Skeletal muscle tissue (tissue), 4 donors: ENCODE data around the gene GATAD2B. TPM values are rescaled to one million over a fixed set of nuclear protein-coding genes. Genes with fewer than 3 reads are reported as not detected.
A peak's percentile ranks its signal among the peaks of the same experiment; 100 is the strongest.

ENCODE experiments used
- H3K27ac ChIP-seq: one replicate; pipeline ENCODE4 v1.7.0; 2013; ENCODE audit warnings: mild to moderate bottlenecking, low read depth, low read length, inconsistent platforms
- H3K27me3 ChIP-seq, 3 donors: one replicate each; pipeline ENCODE4 v1.7.0; 2013; ENCODE audit warnings: low read length in 3 of 3; ENCODE audit not compliant: control insufficient read depth in 3 of 3, insufficient read depth in 3 of 3
- H3K36me3 ChIP-seq, 3 donors: one replicate each; pipeline ENCODE4 v1.7.0; 2013; ENCODE audit warnings: low read length in 3 of 3; ENCODE audit not compliant: control insufficient read depth in 3 of 3, insufficient read depth in 3 of 3
- H3K4me1 ChIP-seq, 3 donors: one replicate each; pipeline ENCODE4 v1.7.0; 2013; ENCODE audit warnings: low read length in 3 of 3, mild to moderate bottlenecking in 3 of 3; ENCODE audit not compliant: control insufficient read depth in 3 of 3, insufficient read depth in 3 of 3
- H3K4me3 ChIP-seq, 3 donors: one replicate each; pipeline ENCODE4 v1.7.0; 2013; ENCODE audit warnings: low read length in 3 of 3
- H3K9ac ChIP-seq, 3 donors: one replicate each; pipeline ENCODE4 v1.7.0; 2013; ENCODE audit warnings: low read length in 3 of 3, mild to moderate bottlenecking in 3 of 3, moderate library complexity in 2 of 3, low read depth in 1 of 3
- H3K9me3 ChIP-seq, 3 donors: one replicate each; pipeline ENCODE4 v1.7.0; 2013; ENCODE audit warnings: low read length in 3 of 3; ENCODE audit not compliant: control insufficient read depth in 3 of 3
- total RNA-seq: library from RNA; depleted of rRNA; stranded (reverse); fragments of >200 nt; gene quantifications from one replicate; pipeline ENCODE4 v1.2.3, GENCODE V29; 2014
- donor health status: Osteomylitis.

The GATAD2B gene
- total RNA-seq, 1 donor from 2014 or later: 6.3 TPM

DNA sequence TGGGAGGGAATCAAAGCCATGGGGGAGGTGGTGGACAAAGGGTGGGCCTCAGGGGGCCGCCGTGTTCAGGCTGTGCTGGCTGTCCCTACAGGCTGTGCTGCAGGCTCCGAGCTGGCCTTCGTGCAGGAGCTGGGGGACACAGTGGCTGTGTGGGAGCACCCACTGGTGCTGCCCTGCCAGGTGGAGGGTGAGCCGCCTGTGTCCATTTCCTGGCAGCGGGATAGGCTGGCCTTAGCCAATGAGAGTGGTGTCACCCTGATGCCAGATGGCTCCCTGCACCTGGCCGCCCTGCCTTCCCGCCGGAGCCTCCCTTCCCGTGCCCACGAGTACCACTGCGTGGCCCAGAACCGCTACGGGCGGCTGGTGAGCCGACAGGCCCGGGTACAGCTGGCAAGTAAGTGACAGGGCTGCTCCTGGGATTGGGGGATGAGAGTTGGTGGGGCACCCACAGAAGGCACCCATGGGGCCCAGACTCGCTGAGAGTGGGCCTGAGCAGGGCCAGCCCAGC lies 127.4 kb downstream of the GATAD2B start:
- Histone ChIP-seq H3K4me3 (no peak overlapping the region), H3K9ac (no peak overlapping the region), H3K9me3 (no peaks in the 10 kb centered on the region), H3K4me1 (peaks cover 4 to 13% (median 8%) of the 10 kb centered on the region in 3 donors), H3K27ac (no peak overlapping the region), H3K27me3 (no peaks in the 10 kb centered on the region), H3K36me3 (peaks cover 0 to 2% (median 0%) of the 10 kb centered on the region in 3 donors)

DNA sequence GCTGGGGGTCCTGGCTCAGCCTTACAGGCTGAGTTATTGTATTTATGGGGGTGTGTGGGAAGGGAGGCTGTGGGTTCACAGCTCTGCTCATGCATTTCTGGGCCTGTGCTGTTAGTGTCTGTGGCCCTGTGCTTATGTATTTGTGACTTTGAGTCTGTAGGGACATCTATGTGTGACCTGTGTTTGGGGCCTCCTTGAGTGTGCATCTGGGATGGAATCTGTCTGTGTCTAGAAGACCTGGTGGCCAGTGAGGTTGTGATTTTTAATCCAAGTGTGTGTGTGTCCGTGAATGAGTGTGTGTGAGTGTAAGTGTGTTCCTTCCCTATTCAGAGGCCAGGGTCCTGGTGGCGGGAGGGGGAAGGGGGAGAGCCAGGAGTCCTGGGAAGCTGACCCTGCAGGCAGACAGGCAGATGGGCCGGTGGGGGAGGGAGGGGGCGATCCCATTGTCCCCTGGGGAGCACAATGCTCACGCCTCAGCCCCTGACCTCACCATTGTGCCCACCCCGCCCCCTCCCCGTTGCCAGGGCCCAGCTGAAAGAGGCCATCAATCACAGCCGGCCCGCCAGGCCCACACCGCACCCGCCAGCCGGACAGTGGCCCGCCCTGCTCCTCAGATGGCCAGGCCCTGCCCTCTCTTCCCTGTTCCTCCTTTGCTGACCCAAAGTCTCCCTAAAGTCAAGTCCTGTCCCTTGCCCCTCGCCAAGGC lies 128.0 kb downstream of the GATAD2B start:
- Histone ChIP-seq H3K9ac (no peak overlapping the region), H3K36me3 (peaks cover 0 to 2% (median 0%) of the 10 kb centered on the region in 3 donors), H3K27ac (no peak overlapping the region), H3K4me3 (no peak overlapping the region), H3K27me3 (no peaks in the 10 kb centered on the region), H3K9me3 (no peaks in the 10 kb centered on the region), H3K4me1 (peaks cover 9 to 20% (median 13%) of the 10 kb centered on the region in 3 donors)

DNA sequence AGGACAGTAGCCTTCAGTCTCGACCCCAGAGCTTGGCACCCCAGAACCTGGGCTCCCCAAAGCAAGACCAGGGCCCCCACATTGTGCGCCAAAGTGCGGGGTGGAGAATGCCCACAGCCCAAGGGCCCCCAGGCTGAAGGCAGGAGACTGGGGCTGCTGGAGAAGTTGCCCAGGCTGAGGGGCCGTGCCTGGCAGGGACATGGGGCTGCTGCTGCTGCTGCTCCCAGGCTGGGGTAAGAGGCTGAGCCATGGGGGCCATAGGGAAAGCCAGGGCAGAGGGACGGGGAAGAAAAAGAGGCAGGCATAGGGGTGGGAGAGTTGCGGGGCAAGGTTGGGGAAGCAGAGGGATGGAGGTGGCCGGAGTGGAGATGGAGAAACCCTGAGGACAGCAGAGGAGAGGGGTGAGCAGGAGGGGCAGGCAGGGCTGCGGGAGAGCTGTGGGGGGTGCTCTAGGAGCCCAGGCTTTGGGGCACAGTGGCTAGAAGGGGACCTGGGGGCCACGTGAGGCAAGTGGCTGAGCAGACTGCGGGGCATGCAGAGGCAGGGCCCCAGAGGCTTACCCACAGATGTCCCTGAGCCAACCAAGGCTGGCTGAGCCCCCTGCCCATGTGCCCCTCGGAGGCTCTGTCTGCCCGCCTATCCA lies 128.7 kb downstream of the GATAD2B start:
- H3K27me3 ChIP-seq: no peaks in the 10 kb centered on the region
- H3K4me3 ChIP-seq: no peak overlapping the region
- no peak overlapping the region for H3K27ac ChIP-seq
- H3K4me1 ChIP-seq: peaks cover 15 to 26% (median 20%) of the 10 kb centered on the region in 3 donors
- H3K9ac ChIP-seq: no peak overlapping the region
- no peaks in the 10 kb centered on the region for H3K9me3 ChIP-seq
- H3K36me3 ChIP-seq: no peaks in the 10 kb centered on the region

DNA sequence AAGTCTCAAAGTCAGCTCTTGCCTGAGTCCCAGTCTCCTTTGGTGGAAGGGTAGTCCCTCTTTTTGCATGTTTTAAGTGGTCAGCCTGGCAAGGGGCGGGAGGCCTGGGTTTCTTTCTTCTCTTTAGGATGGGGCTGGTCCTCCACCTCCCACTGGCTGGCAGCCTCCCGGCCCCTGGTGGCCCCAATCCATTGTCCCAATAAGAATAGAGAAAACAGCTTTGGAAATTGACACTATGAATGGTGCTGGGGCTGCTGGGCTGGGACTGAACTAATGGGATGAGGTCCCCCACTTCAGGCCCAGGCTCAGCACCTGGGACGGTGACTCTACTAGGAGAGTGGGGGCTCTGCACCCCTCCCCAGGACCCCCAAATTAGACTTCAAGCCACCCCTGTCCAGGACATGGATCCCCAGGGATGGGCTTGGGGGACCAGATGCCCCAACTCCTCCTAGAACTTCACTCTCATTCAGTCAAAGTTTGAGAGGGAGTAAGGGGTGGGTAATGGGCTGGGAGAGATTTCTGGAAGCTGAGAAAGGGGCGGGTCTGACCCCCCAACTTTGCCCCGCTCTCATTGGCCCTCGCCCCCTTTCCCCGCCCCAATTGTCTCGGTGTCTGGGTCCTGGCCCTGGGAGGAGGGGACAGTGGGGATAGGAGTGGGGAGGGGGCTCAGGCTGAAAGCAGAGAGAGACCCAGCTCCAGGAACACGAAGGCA lies 129.4 kb downstream of the GATAD2B start:
- peaks cover 15 to 27% (median 20%) of the 10 kb centered on the region in 3 donors for H3K4me1 ChIP-seq
- no peak overlapping the region for H3K9ac ChIP-seq
- H3K9me3 ChIP-seq: no peaks in the 10 kb centered on the region
- H3K4me3 ChIP-seq: no peak overlapping the region
- H3K27me3 ChIP-seq: no peaks in the 10 kb centered on the region
- H3K36me3 ChIP-seq: no peaks in the 10 kb centered on the region
- no peak overlapping the region for H3K27ac ChIP-seq

DNA sequence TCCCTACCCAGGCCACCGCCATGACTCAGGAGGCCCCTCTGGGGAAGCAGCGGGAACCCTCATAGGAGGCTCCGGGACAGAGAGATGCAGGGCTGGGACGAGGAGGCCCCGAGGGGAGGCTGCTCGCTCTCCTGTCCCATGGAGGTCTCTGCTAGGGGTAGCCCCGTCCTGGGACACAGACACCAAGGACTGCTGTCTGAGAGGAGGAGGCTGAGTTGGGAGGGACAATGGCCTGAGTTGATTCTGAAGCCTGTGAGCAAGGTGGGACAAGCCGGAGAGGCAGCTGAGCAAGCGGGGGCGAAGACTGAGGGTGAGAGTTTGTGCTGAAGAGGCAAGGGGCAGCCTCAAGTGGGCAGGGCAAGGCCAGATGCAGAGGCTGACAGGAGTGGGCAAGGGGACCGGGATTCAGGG lies 130.1 kb downstream of the GATAD2B start:
- Histone ChIP-seq H3K27ac (no peak overlapping the region), H3K36me3 (no peaks in the 10 kb centered on the region), H3K4me1 (peaks cover 15 to 27% (median 20%) of the 10 kb centered on the region in 3 donors)

DNA sequence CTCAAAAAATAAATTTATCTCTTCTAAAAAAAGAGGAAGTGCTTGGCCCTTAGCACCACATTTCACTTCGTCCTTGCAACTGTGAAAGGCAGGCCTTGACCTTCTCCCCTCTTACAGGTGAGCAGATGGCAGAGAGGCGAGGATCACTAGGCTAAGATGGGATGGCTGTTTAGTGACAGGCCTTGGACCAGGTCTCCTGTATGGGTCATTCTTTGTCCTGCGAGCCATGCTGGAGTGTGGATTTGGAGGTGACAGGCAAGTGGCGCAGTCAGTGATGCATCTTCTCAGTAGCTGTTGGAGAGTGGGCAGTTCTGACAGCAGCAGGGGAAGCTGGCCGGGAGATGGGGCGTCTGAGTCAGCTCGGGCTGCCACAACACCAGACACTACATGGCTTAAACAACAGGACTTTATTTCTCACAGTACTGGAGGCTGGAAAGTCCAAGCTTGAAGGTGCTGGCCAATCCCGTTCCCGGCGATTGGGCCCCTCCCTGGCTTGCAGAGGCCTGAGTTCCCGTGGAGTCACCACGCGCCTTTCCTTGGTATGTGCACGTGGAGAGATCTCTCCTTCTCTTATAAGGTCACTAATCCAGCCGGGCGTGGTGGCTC lies 131.0 kb downstream of the GATAD2B start:
- H3K4me3 ChIP-seq: no peak overlapping the region

More for the DNA sequence above, 130.1 kb downstream of the GATAD2B start:
- no peaks in the 10 kb centered on the region for H3K9me3 ChIP-seq
- H3K9ac ChIP-seq: no peak overlapping the region
- no peak overlapping the region for H3K4me3 ChIP-seq
- no peaks in the 10 kb centered on the region for H3K27me3 ChIP-seq

DNA sequence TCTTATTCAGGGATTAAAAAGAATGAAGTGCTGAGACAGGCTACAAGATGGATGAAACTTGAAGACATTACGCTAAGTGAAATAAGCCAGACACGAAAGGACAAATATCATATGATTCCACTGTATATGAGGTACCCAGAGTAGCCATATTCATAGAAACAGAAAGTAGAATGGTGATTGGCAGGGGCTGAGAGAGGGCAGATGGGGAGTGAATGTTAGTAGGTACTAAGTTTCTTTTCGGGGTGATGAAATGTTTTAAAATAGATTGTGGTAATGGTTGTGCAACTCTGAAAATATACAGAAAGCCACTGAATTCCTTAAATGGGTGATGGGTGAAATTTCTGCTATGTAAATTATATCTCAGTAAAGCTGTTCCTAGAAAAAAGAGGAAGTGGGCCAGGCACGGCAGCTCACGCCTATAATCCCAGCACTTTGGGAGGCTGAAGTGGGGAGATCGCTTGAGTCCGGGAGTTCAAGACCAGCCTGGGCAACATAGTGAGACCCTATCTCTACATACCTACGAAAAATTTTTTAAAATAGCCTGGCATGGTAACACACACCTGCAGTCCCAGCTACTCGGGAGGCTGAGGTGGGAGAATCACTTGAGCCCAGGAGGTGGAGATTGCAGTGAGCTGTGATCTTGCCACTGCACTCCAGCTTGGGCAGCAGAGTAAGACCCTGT lies 131.7 kb downstream of the GATAD2B start:
- peak overlapping the region; percentile 33 to 71 (median 65) for H3K4me3 ChIP-seq

More for the DNA sequence above, 131.0 kb downstream of the GATAD2B start:
- Histone ChIP-seq H3K36me3 (no peaks in the 10 kb centered on the region), H3K9me3 (no peaks in the 10 kb centered on the region), H3K27ac (peak overlapping the region; percentile 84), H3K27me3 (no peaks in the 10 kb centered on the region), H3K9ac (no peak overlapping the region), H3K4me1 (peaks cover 15 to 27% (median 20%) of the 10 kb centered on the region in 3 donors)

DNA sequence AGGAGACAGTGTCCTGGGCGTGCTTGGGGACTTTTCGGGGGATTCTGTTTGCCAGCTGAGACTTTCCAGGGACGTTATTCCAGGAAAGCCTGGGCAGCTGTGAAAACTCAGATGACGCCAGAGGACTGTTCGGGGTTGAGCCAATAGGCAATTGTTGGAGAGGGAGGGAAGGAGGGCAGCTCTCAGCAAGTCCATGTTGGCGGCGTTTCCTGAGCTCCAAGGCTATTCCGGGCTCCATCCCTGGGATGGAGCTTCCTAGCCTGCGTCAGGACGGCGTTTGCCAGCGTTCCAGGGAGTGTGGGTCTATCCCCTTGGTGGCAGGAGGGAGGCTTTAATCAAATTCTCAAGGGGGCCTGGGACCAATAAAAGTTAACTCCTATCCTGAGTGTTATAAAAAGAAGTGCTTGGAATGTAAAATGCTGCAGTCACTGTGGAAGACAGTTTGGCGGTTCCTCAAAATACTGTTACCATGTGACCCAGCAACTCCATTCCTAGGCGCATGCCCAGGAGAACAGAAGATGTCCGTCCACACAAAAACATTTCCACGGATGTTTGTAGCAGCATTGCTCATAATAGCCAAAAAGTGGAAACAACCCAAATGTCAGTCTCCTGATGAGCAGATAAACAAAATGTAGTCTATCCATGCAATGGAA lies 132.3 kb downstream of the GATAD2B start:
- H3K27ac ChIP-seq: peak overlapping the region; percentile 84
- peak overlapping the region; percentile 33 to 71 (median 65) for H3K4me3 ChIP-seq
- no peaks in the 10 kb centered on the region for H3K36me3 ChIP-seq
- H3K9ac ChIP-seq: peak overlapping the region; percentile 24 to 71 (median 66)
- H3K4me1 ChIP-seq: peaks cover 15 to 27% (median 20%) of the 10 kb centered on the region in 3 donors
- no peaks in the 10 kb centered on the region for H3K9me3 ChIP-seq
- H3K27me3 ChIP-seq: no peaks in the 10 kb centered on the region

More for the DNA sequence above, 131.7 kb downstream of the GATAD2B start:
- peaks cover 15 to 27% (median 20%) of the 10 kb centered on the region in 3 donors for H3K4me1 ChIP-seq
- H3K27ac ChIP-seq: peak overlapping the region; percentile 84
- no peaks in the 10 kb centered on the region for H3K9me3 ChIP-seq
- no peaks in the 10 kb centered on the region for H3K36me3 ChIP-seq
- H3K27me3 ChIP-seq: no peaks in the 10 kb centered on the region
- peak overlapping the region; percentile 6 to 71 (median 24) for H3K9ac ChIP-seq
